ENCODE results near the gene GABRD.

The GABRD gene

DNA sequence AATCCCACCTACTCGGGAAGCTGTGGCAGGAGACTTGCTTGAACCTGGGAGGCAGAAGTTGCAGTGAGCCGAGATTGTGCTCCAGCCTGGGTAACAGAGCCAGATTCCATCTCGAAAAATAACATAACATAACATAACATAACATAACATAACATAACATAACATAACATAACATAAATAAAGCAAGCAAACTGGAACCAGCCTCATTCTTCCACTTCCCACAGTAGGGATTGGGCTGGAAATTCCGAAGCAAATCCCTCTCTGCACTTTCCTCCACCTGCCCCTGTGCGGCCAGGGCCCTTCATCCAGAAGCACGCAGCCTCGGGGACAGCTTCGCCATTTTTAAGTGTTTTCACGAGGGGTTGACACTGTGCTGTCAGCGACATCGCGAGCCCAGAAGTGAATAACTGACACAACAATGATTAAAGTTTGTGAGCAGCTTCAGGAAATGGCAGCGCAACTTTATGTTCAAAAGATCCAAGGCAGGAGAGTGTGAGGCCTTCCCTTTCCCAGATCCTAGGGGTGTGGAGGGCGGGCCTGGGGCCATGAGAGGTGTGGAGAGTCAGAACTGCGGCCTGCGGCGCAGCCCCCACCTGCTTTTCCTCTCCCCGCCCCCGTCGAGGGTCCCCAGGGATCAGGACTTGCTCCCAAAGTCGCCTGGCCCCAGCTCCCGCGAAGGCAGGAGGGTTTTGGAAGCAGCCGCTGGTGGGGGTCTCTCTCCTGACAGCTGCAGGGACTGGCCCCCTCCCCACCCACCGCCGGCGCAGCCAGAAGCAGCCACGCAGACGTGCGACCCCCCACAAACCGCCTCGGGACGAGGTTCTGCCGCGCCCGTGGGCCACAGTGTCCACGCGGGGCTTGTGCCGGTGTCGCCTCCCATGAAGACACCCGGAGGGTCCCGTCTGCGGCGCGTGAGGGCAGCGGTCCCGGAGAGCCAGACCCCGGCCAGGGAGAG, 651 bp upstream of the GABRD start:
- DNase-seq (ENCODE audit: low read depth): no peak

DNA sequence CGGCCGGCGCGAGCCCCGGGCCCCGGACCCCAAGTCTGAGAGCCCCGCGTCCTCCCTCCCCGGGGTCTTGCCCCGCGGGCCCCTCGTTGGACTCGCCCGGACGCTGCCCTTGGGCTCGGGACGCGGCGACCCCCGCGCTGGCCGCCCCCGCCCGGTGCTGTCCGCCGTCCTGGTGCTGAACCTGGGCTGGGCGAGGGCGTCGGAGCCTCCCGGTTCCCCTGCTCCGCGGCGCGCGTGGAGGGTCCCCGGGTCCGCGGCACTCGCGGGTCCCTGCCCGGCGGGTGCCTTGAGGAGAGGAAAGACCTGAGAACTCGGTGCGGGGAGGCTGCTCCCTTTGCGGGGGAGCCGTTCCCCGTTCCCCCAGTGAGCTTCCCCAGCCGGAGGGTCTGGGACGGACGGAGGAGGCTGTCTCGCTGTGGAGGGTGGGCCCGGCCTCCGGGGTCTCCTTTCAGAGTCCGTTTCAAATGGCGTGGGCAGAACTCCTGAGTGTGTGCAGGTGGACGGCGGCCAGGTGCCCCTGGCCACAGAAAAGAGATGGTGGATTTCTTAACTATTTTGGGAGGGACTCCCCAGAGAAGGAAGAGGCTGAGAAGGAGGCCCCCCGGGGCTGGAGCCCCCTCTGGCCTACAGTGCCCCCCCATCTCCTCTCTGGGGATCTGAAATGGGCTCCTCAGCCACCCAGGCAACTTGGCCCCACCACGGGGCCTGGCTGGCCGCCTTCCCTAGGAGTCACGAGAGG, 595 bp downstream of the GABRD start:
- no peak for DNase-seq (ENCODE audit: low read depth)

DNA sequence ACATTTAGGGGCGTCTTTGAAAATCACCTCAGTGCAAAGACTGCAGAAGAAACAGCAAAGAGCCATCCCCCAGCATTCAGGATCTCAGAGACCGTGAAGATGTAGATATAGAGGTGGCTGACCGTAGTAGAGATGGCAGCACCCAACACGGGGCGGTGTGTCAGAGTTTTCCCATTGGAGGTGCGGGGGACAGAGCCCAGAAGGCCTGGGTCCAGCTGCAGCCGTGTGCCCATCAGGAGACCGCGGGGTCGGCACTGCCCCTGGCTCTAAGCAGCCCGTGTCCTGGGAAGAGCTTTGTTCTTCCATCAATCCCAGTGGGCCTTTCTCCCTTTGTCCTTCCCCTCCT, 1.1 kb downstream of the GABRD start:
- DNase-seq (ENCODE audit: low read depth): no peak

DNA sequence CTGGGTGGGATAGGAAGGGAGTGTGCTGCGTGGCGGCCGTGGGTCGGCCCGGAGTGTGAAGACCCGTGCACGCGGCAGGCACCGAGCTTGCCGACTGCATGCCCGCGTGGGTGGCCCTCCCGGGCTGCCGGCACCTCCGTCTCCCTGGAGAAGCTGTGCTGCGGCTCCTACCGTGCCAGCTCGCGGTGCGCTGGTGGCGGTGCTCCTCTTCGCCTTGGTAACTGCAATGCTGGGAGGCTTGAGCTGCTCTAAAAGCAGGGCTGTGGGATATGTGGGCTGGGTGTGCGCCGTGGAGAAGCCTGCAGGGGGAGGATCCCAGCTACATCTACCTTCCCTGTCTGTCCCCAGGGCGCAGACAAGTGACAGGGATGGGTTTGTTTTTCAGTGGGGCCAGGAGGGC, 2.4 kb downstream of the GABRD start:
- DNase-seq (ENCODE audit: low read depth): no peak

DNA sequence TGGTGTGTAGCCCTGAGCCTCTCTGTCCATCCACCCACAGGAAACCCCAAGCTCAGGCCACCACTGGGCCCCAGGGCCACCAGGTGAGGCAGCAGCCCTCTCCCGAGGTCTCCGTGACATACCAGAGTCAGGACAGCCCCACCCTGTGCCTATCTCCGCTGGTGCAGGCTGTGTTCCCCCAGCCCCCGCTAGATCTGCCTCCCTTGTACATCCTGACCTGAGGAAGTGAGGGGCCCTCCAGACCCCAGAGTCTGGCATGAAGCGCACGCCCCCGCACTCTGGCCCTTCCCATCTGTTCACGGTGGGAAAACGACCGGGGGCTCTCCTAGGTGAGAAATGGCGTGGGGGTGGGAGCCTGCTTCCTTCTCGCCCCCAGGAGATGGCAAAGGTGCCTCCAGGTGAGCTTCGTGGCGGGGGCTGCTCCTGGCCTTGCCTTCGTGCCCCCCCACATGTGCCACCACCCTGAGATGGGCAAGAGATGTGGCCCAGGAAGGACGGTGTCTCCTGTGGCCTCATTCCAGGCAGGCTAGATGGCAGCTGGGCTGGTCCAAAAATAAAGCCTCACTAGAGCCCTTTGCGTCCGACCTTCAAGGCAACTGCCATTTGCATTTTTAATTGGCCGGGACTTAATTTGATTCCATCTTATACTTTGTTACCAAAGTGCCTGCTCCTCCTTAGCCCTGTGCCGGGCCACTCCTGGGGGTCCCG, 3.1 kb downstream of the GABRD start:
- no peak for DNase-seq (ENCODE audit: low read depth)

DNA sequence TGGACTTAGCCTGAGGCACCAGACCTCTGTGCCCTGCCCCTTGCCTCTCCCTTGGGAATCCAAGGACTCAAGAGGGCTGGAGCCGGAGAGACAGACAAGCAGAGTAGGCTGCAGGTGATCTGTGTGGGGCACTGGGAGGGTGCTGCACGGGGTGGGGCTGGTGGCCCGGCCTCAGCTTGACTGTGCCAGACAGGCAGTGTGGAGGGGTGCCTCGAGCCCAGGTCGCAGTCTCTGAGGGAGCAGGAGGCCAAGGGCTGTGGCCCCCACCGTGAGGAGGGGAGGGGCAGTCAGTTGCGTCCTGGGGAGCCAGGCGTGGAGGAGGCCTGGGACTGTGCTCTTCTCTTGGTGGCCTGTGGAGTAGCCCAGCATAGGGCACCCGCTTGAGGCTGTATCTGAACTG, 4.0 kb downstream of the GABRD start:
- no peak for DNase-seq (ENCODE audit: low read depth)

DNA sequence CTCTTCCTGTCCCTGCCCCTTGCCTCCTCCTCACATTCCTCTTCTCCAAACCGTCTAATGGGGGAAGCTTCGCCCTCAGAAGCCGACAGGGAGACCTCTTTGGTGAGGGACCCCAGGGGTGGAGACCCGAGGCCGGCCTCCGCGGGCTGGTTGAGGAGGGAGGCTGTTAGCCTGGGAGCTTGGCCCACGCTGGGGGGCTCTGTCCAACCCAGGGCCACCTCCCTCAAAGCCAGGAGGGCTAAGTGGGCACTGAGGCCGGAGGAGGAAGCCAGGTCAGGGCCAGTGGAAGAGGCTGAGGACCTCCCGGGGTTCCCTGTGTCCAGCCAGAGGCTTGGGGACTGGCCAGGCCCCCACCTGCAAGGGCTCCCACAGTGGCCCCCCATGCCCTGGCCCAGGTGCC, 5.3 kb downstream of the GABRD start:
- DNase-seq (ENCODE audit: low read depth): no peak

DNA sequence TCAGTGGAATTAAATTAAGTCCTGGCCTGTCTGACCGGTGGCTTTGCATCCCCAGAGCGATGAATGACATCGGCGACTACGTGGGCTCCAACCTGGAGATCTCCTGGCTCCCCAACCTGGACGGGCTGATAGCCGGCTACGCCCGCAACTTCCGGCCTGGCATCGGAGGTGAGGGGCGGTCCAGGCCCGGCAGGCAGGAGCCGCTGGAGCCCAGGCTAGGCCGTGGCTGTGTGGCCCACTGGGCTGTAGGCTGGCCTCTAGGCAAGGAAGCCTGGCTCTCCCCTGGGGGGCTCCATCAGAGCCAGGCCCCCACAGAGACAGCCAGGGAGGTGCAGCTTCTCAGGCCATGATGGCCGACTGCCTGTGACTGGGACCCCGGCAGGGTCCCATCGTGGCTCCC, 5.7 kb downstream of the GABRD start:
- no peak for DNase-seq (ENCODE audit: low read depth)

DNA sequence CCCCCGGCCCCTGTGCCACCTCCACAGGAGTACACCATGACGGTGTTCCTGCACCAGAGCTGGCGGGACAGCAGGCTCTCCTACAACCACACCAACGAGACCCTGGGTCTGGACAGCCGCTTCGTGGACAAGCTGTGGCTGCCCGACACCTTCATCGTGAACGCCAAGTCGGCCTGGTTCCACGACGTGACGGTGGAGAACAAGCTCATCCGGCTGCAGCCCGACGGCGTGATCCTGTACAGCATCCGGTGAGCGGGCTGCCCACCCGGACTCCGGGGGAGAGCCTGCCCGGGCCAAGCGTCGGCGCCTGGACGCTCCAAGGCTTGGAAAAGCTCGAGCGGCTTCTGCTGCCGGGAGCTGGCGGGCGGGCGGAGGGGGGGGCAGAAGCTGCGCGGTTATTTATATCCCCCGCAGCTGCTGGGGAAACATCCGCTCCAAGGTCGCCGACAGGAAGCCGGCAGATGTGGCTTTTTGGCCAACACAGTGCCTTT, 6.4 kb downstream of the GABRD start:
- no peak for DNase-seq (ENCODE audit: low read depth)

DNA sequence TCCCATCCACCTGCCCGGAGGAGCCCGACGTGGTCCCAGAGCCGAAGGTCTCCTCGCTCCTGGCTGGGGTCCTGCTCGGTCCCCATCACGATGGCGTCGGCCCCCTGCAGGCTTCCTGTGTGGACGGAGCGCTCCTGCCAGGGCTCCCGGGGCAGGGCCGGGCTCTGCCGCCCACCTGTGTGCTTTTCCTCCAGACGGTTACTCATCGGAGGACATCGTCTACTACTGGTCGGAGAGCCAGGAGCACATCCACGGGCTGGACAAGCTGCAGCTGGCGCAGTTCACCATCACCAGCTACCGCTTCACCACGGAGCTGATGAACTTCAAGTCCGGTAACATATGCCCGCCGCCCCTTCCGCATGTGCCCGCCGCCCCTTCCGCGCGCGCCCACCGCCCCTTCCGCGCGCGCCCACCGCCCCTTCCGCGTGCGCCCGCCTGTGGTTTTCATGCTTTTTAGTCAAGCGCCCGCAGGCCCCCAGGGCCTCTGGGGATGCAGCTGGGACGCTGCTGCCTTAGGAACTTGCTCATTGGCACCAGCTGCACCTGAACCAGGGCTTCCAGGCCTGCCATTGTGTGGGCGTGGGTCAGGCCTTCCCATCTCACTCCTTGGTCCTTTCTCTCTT, 8.9 kb downstream of the GABRD start:
- DNase-seq (ENCODE audit: low read depth): no peak

DNA sequence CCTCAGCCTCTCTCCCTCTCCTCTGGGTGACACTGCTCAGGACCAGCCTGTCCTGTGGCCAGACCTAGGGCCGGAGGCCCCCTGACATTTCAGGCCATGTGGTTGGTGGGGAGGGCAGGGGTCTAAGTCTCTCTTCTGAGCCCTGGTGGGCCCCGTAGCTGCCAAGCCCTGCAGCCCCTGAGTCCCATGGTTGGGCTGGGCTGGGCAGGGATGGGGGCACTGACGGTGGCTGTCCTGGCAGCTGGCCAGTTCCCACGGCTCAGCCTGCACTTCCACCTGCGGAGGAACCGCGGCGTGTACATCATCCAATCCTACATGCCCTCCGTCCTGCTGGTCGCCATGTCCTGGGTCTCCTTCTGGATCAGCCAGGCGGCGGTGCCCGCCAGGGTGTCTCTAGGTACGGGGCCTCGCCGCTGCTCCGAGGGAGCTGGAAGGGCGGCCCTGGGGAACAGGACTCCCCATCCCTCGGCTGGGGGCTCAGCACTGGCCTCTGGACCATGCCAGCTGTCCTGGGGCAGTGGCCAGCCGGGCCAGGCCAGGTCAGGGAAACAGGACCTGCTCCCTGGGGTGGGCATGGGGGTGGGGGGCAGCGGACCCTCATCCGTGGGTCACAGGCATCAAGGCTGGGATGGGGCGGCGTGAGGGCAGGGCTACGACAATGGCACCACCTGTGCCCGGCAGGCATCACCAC, 9.9 kb downstream of the GABRD start:
- DNase-seq (ENCODE audit: low read depth): no peak

DNA sequence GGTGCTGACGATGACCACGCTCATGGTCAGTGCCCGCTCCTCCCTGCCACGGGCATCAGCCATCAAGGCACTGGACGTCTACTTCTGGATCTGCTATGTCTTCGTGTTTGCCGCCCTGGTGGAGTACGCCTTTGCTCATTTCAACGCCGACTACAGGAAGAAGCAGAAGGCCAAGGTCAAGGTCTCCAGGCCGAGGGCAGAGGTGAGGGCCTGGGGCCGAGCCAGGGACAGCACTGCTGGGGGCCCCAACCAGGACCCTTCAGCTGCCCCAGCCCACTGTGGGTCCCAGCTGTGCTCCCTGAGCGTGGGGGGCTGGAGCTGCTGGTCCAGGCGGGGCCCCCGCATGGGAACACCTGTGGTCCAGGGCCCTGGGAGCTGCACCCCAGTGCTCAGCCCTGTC, 10.4 kb downstream of the GABRD start:
- DNase-seq (ENCODE audit: low read depth): no peak

DNA sequence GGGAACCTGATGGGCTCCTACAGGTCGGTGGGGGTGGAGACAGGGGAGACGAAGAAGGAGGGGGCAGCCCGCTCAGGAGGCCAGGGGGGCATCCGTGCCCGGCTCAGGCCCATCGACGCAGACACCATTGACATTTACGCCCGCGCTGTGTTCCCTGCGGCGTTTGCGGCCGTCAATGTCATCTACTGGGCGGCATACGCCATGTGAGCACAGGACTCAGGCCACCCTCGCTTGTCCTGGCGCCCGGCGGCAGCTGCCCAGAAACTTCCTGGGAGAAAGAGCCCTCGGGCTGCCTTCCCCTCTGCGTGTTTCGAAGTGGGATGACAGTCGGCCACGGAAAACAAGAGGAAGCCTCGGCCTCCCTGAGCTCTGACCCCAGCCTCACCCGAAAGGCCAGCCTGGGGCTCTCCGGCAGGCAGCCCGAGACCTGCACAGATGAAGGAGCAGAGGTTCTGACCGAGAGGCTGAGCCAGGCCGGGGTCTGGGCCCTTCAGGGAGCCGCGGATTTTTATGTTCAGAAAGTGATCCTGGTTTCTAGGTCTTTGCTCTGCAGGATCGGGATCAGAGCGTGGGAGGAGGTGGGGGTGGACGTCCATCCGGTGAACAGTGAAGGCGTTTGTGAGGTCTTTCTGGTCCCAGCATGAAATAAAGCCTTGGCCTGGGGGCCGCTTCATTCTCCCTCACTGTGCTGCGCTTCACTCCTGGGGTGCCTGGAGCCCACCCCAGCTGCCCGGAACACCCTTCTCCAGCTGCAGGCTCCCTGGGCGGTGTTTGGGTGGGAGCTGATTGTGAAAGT, 11.1 kb downstream of the GABRD start:
- no peak for DNase-seq (ENCODE audit: low read depth)

DNA sequence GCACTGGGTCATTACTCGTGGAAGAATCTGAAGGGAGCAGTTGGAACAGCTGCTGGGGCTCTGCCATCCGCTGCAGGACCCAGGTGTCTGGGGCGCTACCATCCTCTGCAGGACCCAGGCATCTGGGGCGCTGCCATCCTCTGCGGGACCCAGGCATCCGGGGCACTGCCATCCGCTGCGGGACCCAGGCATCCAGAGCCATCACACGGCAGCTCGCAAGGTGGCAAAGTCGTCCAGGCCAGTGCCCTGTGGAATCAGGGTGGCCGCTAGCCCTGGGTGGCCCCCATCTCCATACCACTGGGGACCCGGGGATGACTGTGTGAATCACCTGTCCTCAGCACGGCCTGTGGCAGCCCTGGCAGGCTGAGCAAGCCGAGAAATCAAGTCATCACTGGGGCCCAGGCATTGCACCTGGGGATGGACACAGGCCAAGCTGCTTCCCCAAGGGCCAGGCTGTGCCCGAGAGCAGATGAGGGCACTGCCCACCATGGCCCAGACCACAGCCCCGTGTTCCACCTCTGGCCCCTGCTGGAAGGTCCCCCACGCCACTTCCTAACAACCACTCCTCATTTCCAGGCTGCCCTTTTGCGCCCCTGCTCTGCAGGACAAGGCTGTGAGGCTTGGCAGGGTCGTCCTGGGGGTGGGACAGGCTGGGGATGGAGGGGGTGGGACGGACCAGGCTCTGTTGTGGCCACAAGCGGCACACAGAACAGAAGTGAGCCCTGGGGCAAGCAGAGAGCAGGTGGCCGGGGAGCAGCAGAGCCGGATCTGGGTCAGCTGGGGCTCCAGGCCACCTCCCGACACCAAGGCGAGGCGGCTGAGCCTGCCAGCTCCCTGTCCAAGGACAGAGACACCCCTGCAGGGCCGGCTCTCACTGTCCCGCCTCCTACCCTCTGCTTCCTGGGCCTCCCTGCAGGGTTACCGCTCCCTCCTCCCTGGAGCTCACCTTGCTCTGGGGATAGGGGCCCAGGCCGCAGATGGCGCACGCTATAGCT, 12.7 kb downstream of the GABRD start:
- DNase-seq (ENCODE audit: low read depth): no peak

DNA sequence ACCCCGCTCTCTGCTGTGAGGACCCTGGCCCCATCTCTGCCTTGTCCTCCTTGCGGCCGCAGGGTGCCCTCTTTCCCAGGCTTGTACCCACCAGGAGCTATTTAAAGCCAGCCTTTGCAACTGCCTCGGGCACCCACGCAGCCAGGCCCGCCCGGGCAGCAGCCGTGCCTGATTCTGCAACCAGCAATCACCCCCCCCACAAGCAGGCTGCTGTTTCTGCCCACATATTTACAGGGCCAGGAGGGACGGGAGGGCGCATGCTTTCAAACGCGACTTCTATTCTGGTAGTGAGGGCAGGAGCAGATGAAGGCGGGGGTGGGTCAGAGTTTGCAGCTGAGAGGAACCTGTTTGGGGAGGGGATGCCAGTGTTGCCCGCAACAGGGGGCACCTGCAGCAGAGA, 13.6 kb downstream of the GABRD start:
- DNase-seq (ENCODE audit: low read depth): no peak

DNA sequence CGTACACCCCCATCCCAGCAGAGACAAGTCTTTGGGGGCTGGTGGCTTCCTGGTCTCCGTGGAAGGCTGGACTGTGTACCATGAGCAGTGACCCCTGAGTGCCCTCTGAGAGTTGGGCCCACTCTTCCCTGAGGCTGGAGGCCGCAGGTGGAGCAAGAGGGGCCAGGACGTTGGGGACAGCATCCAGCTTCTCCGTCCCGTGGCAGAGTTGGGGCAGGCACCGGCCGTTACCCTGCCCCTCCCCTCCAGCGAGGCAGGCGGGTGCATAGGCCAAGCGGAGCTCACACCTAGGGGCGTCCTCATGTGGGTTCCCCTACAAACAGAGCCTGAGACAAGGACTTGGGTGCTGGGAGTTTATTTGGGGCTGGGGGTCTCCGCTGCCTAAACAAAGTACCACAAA, 14.0 kb downstream of the GABRD start:
- no peak for DNase-seq (ENCODE audit: low read depth)

DNA sequence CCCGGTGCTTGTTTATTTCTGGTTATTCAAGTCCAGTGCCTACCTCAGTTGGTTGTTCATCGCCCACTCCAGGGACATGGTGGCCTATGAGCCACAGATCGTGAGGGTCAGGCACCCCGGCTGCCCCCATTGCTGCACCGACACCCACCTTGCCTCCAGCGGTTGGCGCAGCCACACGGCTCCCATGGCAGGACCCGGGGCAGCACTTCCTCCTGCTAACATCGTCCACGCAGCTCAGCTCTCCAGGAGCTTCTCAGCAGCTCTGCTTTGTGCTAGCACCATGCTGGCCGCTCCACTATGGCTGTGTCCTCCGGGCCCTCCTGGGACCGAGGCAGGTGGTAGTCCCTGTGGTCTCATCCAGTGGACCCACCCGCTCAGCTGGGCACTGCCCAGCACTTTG, 17.1 kb downstream of the GABRD start:
- DNase-seq (ENCODE audit: low read depth): no peak

DNA sequence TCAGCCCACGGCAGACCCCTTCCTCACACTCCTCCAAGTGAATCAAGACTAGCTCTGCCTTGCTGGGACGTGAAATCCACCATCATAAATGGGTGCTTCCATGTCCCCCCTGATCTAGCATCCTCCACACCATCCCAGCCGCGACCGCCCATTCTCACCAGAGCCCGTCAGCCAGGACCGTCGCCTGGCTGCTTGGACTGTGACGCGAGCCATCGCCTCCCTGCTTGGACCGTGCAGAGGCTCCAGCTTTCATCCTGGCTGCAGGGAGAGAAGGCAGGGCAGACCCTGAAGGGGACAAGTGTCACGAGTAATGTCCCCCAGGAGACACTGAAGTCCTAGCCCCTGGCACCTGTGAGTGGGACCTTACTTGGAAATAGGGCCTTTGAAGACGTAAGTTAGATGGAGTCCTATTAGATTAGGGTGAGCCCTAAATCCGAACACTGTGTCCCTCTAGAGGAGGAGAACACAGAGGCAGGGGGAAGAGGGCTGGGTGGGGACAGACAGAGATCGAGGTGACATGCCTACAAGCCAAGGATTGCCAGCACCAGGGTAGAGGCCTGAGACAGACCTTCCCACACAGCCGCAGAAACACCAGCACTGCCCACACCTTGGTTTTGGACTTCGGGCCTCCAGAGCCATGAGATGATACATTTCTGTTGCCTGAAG, 18.3 kb downstream of the GABRD start:
- DNase-seq (ENCODE audit: low read depth): no peak

DNA sequence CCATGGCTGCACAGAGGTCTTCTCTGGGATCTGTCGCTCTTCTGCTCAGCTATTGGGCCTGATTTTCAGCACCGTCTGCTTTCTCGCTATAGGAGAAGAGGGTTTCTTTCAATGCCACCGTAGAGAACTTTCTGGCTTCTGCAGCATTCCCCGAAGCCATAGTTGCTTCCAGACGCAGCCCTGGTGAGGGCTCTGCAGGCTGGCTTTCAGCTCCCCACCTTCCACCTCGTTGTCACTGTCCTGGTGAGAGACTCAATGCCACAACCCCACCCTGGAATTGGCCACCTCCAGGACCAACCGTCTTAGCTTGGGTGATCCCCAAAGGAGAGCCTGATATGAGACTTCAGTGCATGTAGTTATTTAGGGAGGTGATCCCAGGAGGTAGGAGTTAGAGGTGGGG, 19.1 kb downstream of the GABRD start:
- DNase-seq (ENCODE audit: low read depth): no peak

Measured in EH (cell line).